A549 (cell line): ENCODE measurements around the gene MAPK13.
"Not testable (repeated sequence)": the region's sequence is repeated elsewhere in the genome, so short reads cannot be mapped to it uniquely, and the experiment has no call there.

ENCODE experiments used
- BCL3 ChIP-seq: fragments of >200 bp; sonication (Bioruptor Twin); formaldehyde crosslinking; IDR thresholded peaks from 3 replicates; pipeline ENCODE4 v1.6.1; 2016
- CBX2 ChIP-seq: fragments of 200-600 bp; sonication (generic); IDR thresholded peaks from 2 replicates; pipeline ENCODE4 v1.6.1; 2016; ENCODE audit warnings: low read depth, mild to moderate bottlenecking, borderline replicate concordance
- CEBPB ChIP-seq, 2 experiments: fragments of >200 bp in 1 of 2; sonication (Bioruptor Twin) in 1 of 2; formaldehyde crosslinking in 1 of 2; IDR thresholded peaks; 2 replicates each; pipeline ENCODE4 v1.6.1; 2012 to 2016
- CHD4 ChIP-seq: fragments of 200-600 bp; sonication (generic); IDR thresholded peaks from 2 replicates; pipeline ENCODE4 v1.6.1; 2016; ENCODE audit warnings: antibody characterized with exemption, mild to moderate bottlenecking, borderline replicate concordance
- MAX ChIP-seq: IDR thresholded peaks from 2 replicates; pipeline ENCODE4 v1.6.1; 2012
- NFE2L2 ChIP-seq: fragments of 150-350 bp; conservative IDR thresholded peaks from 2 replicates; pipeline ENCODE4 v1.6.1; 2014; ENCODE audit warnings: low read length
- POLR2A ChIP-seq: IDR thresholded peaks from 2 replicates; pipeline ENCODE4 v1.6.1; 2012; ENCODE audit warnings: mild to moderate bottlenecking, low read length
- RAD21 ChIP-seq, 2 experiments: fragments of >200 bp in 1 of 2; sonication (Bioruptor Twin) in 1 of 2; formaldehyde crosslinking in 1 of 2; IDR thresholded peaks in 1 of 2; conservative IDR thresholded peaks in 1 of 2; 2 replicates in 1 of 2; 3 replicates in 1 of 2; pipeline ENCODE4 v1.6.1; 2012 to 2018; ENCODE audit warnings: inconsistent platforms in 1 of 2
- REST ChIP-seq: fragments of 200-600 bp; sonication (generic); IDR thresholded peaks from 2 replicates; pipeline ENCODE4 v1.6.1; 2016; ENCODE audit warnings: antibody characterized with exemption, mild to moderate bottlenecking, moderate library complexity
- USF2 ChIP-seq: fragments of 450-650 bp; IDR thresholded peaks from 2 replicates; pipeline ENCODE4 v1.6.1; 2014; ENCODE audit warnings: antibody characterized with exemption
- ZSCAN20 ChIP-seq: fragments of 250-450 bp; sonication (Bioruptor Pico); IDR thresholded peaks from 2 replicates; pipeline ENCODE4 v1.8.0; 2022; ENCODE audit warnings: mild to moderate bottlenecking, moderate library complexity
- TF ChIP-seq, protein P1 (sequence below): fragments of >200 bp; sonication (Bioruptor Twin); formaldehyde crosslinking; IDR thresholded peaks from 3 replicates; pipeline ENCODE4 v1.5.1; 2016

DNA sequence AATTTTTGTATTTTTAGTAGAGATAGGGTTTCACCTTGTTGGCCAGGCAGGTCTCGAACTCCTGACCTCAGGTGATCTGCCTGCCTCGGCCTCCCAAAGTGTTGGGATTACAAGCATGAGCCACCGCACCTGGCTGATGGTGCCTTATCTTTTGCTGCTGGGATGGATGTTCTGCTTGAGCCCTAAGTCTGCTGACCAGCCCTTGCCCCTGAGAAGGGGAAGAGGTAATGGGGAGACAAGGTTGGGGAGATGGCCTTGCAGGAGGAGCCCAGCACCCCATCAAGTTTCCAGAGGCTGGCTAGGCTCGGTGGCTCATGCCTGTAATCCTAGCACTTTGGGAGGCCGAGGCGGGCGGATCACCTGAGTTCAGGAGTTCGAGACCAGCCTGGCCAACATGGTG is 6.0 kb upstream of the MAPK13 start:
- TF ChIP-seq, protein P1, sequence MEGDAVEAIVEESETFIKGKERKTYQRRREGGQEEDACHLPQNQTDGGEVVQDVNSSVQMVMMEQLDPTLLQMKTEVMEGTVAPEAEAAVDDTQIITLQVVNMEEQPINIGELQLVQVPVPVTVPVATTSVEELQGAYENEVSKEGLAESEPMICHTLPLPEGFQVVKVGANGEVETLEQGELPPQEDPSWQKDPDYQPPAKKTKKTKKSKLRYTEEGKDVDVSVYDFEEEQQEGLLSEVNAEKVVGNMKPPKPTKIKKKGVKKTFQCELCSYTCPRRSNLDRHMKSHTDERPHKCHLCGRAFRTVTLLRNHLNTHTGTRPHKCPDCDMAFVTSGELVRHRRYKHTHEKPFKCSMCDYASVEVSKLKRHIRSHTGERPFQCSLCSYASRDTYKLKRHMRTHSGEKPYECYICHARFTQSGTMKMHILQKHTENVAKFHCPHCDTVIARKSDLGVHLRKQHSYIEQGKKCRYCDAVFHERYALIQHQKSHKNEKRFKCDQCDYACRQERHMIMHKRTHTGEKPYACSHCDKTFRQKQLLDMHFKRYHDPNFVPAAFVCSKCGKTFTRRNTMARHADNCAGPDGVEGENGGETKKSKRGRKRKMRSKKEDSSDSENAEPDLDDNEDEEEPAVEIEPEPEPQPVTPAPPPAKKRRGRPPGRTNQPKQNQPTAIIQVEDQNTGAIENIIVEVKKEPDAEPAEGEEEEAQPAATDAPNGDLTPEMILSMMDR = not testable (repeated sequence)
- not testable (repeated sequence) for TF ChIP-seq USF2; POLR2A; NFE2L2; RAD21 (conservative IDR thresholded peaks at IDR 0.05 in 1 of 2, IDR thresholded peaks at IDR 0.05 in 1 of 2); ZSCAN20 (CRISPR knock-in tag); CEBPB (IDR thresholded peaks at IDR 0.05); MAX; BCL3; CBX2; REST; CHD4
